Ramos (cell line): ENCODE results near the gene SLC25A40.

ENCODE experiments used
- in situ Hi-C: fragments of 300-500 bp; cut with MboI; formaldehyde crosslinking; loops from one replicate; pipeline ENCODE4 v1.14.3; 2022; ENCODE audit warnings: low sequenced_read_pairs; ENCODE audit not compliant: unreplicated experiment

The SLC25A40 gene

DNA sequence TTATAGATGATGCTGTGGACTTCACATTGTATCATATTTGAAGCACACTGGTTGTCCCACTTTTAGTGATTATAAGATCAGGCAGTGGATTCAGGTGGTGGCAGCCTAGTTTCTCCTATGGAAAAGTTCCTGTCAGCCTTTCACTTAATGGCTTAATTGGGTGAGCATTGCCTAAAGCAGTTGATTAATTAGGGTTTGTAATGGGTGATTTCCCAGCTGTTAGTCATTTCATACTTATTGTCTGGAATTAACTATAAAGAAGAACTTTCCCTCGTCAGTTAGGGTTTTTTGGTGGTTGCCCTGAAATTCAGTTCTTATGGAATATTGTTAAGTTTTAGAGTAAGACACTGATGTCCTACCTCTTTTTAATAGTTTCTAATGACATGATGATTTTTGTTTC is 78.8 kb downstream of the SLC25A40 start:
- in situ Hi-C loops = no loop called here

DNA sequence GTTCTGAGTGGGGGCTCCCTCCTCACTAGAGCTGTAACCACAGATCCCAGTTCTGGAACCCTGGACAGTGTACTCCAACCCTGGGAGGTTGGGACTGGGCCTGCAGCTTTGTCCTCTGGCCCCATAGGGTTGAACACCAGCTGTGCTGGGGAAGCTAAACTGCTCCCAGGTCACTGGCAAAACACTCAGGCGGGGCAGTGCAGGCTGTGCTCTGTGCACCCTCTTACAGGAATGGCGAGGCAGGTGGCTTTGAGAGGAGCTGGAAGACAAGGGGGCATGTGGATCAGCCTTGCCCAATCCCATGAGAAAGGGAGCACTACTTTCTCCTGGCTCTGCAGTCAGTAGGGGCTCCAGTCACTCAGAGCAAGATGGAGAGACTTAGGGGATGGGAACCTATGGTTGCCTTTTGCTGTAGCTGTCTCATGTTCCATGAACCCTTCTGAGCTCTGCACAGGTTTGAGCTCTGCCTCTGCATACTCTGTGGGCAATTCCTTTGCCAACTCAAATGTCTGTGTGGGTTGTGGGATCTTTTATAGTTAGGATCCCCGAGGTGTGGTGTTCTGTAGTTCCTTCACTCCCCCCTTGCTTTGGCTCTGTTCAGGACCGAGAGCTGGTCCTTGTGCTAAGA is 90.7 kb downstream of the SLC25A40 start:
- in situ Hi-C loops = no loop called here

DNA sequence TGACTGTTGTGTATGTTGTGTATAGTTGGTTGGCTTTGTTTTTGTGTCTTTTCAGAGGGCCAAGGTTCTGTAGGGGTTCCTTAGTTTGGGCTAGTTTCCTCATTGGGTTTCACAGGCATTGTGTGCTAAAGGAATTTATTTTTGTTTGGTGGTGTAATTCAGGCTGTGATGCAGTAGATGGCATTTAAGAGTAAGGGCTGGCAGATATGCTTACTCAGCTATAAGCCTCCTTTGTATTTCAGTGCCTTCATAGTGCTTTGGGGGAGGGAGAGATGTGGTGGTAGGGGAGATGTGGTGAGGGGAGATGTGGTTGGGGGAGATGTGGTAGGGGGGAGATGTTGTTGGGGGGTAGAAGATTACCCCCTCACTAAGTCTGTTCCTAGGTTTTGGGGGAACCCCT is 91.7 kb downstream of the SLC25A40 start:
- in situ Hi-C loops = no loop called here
